NCI-H2081 (cell line): Measurements from ENCODE around the gene CNNM2.
"Not testable (repeated sequence)": the region's sequence is repeated elsewhere in the genome, so short reads cannot be mapped to it uniquely, and the experiment has no call there.

Source experiments
- DNase-seq, 2 experiments: peaks; one replicate each; lab custom pipeline; 2025; lab: John Stamatoyannopoulos, UW

CNNM2 gene

DNA sequence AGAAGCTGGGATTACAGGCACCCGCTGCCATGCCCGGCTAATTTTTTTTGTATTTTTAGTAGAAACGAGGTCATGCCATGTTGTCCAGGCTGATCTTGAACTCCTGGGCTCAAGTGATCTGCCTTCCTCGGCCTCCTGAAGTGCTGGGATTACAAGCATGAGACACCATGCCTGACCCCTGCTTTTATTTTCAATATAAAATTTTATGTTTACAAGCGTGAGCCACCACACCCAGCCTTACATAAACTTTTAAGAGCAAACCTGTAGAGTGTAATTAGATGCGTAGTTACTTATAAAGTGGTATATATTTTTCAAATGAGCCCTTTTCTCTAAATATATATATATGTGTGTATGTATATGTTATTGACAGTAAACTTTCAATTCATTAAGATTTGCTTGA is 8.7 kb downstream of the CNNM2 start:
- no peak for DNase-seq

DNA sequence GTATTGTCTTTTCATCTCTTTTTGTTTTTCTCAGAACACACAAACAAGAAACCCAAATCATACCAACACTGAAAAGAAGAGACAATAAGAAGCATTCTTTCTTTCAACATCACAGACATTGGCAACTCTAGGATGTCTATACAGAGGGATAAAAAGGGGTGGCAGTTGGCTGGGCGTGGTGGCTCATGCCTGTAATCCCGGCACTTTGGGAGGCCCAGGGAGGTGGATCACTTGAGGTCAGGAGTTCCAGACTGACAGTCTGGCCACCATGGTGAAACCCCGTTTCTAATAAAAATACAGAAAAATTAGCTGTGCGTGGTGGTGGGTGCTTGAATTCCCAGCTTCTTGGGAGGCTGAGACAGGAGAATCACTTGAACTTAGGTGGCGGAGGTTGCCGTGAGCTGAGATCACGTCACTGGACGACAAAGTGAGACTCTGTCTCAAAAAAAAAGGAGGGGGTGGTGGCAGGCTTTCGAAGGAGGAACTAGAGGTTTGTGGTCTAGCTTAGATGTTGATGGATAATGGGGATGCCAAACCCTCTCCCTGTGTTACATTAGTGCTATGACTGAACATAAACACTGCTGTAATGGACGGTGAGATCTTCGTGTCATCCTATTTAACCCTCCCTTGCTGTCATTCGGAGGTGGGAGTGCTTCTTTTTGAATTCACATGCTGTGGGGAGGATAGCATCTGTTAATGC is 9.4 kb downstream of the CNNM2 start:
- DNase-seq = no peak

DNA sequence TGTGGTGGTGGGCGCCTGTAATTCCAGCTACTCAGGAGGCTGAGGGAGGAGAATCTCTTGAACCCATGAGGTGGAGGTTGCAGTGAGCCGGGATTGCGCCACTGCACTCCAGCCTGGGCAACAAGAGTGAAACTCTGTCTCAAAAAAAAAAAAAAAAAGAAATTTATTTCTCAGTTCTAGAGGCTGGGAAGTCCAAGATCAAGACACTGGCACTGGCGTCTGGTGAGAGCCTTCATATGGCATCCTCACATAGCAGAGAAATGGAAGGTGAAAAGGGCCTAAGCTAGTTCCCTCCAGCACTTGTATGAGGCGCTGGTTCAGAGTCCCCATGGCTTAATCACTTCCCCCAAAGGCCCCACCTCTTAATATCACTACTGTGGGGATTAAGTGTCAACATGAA is 10.3 kb downstream of the CNNM2 start:
- not testable (repeated sequence) for DNase-seq

DNA sequence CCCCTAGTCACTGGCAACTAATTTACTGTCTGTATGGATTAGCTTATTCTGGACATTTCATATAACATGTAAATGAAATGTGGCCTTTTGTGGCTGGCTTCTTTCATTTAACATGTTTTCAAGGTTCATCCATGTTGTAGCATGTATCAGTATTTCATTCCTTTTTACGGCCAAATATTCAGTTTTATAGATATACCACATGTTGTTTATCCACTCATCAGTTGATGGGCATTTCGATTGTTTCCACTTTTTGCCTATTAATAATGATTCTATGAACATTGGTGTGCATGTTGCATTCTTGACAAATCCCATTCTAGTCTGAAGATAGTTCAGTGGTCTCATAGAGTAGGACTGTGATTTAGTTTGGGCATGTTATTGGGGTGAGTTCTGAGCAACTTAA is 12.6 kb downstream of the CNNM2 start:
- no peak for DNase-seq

DNA sequence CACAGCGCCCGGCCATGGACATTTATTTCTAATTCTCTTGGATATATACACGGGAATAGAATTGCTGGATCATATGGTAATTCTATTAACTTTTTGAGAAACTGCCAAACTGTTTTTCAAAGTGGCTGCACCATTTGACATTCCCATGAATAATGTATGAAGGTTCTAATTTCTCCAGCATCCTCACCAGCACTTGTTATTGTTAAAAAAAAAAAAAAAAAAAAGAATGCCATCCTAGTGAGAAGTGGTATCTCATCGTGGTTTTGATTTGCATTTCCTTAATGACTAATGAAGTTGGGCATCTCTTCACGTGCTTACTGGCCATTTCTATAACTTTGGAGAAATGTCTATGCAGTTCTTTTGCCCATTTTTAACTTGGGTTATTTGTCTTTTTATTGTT is 13.5 kb downstream of the CNNM2 start:
- DNase-seq = no peak

DNA sequence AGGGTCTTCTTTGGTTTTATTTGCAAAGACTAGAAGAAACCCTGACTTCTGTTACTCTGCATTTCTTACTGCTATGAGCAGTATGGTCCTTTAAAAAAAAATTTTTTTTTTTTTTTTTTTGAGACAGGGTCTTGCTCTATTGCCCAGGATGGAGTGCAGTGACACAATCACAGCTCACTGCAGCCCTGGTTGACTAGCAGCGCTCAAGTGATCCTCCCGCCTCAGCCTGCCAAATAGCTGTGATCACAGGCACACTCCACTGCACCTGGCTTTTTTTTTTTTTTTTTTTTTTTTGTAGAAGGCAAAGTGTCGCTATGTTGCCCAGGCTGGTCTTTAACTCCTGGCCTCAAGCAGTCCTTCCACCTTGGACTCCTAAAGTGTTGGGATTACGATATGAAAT is 17.4 kb downstream of the CNNM2 start:
- no peak for DNase-seq

DNA sequence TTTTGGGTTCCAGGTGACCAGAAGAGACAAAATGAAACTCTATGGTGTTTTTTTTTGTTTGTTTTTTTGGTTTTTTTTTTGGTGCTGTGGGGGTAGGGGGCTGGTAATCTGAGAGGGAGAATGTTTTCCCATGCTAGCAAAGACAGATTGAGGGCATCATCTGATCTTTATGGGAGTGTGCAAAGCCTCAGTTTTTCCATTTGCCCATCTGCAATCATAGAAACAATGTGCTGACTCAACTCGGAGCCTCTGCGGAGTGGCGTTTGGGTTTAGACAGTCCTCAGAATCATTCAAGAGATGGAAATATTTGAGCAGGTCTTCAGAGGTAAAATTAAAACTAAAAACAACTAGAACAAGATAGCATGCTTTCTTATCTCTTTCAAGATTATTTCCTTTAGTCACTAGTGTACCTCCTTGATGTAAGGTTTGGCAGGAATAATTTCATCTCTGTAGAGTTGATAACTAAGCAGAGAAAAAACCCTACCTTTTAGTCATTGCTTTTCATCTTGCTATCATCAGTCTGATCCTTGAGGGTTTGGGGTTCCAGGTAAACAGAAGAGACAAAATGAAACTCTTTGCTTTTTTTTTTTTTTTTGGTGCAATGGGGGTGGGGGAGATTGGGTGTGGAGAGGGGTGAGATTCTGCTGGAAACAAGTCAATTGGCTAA is 18.0 kb downstream of the CNNM2 start:
- no peak for DNase-seq

DNA sequence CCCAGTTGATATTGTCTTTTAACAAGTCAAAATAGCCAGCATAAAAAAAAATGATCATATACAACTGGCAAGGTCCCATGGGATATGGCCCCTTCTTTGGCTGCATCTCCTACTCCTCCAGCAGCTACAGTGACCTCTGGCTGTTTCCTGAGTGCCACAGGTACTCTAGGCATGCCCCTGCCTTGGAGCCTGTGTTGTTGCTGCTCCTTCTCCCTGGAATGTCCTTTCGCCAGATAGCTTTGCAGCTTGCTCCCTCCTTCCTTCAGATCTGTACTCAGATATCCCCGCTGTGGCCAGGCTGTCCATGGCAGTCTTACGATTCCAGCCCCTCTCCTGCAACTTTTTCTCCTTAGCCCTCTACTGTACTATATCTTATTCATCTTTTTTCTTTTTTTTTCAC is 23.3 kb downstream of the CNNM2 start:
- DNase-seq = no peak

DNA sequence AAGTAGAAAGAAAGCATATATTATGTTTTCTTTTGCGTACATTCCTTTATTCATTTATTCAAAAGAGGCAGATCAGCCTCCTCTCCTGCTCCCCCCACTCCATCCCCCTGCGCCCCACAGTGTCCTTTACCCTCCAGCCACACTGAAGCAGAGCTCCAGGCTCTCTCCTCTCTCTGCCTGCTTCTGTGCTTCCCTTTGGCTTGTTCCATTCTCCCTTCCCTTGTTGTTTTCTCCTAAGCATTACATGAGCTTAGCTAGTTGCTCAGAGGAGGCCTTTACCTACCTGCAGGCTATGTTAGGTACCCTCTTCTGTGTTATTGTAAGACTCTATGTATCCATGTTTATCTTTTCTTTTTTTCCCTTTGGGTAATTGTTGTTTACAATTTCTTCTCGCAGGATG is 27.4 kb downstream of the CNNM2 start:
- no peak for DNase-seq

DNA sequence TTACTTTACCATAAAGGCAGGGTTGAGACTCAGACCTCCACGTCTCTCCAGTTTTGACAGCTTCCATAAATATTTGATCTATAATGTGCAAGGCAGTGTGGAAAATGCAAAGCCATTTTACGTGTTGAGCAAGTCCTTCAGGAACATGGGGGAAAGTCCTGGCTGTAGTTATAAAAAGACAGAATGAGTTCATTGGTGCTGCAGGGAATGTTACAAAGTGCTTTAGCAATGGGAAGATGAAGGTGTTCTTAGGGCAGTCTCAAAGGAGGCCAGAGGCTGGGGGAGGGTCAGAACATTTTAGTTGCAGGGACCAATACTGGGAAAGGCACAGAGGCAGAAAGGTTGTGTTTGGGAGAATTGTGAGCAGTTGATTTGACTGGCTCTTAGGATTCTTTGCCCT is 27.9 kb downstream of the CNNM2 start:
- DNase-seq = no peak

DNA sequence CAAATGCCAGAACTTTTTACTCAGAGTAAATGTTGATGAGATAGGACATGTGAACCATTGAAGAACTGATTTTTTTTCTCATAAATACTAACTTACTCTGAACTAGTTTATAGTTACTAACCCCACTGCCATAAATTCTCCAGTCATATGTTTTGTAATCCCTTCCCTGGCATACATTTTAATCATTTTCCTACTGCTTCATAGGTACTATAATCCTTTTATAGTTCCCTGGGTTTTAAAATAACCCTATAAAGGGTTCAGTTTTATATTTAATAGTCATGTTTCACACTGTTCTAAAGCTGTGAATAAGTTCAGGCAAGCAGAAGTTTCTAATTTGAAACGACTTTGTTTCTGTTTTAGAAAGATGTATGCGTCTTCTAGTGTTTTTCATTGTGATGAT is 28.9 kb downstream of the CNNM2 start:
- DNase-seq = no peak

DNA sequence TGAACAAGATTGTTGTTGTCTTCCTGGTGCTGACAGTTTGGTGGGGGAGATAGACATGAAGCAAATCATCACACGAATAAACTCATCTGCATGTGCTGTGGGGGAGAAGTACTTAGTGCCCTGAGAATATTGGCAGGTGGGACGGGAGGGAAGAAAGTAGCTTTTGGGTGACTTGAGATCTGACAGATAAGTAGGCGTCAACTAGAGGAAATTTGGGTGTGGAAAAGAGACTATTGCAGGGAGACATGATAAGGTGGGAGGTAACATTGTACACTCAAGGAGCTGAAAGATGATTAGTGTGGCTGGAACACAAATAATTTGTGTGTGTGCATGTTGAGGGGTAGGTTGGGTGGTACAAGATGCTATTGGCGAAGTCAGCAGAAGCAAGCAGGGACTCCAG is 30.1 kb downstream of the CNNM2 start:
- no peak for DNase-seq

DNA sequence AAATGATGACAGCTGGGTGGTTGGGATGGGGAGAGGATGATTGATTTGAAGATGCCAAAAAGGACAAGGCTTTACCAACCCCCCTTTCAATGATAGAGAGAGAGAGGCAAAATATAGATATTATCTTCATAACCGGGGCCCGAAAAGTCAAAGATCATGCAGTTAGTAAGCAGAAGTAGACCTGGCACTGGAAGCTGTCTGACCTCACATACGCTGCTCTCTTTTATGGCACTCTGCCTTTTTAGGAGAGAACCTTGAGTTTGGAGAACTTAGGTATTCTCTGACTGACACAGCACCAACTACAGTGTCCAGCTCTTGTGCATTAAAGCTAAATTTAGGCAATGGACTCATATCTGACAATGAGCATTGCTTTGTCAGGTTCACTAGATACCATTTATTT is 30.7 kb downstream of the CNNM2 start:
- no peak for DNase-seq

DNA sequence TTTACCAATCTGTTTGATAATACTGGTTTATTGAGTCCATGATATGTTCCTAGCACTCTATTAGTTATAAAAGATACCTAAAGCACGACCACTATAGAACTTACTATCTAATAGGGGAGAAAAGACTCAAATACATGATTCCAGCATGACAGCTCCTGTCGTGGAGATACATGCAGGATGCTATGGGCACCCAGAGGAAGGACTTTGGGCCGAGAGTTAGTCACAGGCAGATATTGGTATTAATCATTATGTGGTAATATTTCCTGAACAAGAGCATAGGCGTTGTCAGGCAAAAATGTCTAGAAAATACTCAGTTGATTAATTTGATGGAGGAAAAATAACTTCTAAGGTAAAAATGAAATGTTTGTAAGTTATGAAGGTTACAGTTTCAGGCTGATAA is 31.8 kb downstream of the CNNM2 start:
- DNase-seq = no peak

DNA sequence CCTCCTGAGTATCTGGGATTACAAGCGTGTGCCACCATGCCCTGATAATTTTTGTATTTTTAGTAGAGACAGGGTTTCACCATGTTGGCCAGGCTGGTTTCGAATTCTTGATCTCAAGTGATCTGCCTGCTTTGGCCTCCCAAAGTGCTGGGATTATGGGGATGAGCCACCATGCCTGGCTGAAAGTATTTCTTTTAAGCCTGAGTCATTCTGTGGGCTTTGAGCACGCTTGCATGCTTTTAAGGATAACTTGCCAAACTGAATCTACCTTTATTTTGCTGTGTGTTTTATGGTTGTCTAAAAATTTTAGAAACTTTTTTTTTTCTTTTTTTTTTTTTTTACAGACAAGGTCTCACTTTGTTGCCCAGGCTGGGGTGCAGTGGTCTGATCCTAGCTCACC is 33.2 kb downstream of the CNNM2 start:
- DNase-seq = no peak

DNA sequence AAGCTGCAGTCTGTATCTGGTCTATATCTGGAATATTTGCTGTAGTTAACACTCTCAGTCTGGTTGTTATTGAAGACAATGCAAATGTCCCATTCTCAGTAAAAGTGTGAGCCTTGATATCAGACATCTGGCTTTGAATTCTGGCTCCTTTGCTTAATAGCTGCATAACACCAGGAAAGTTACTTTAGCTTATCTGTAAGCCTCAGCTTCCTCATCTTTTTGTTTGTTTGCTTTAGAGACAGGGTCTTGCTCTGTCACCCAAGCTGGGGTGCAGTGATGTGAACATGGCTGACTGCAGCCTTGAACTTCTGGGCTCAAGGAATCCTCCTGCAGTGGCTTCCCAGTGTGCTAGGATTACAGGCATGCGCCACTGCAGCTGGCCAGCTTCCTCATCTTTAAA is 41.3 kb downstream of the CNNM2 start:
- no peak for DNase-seq

DNA sequence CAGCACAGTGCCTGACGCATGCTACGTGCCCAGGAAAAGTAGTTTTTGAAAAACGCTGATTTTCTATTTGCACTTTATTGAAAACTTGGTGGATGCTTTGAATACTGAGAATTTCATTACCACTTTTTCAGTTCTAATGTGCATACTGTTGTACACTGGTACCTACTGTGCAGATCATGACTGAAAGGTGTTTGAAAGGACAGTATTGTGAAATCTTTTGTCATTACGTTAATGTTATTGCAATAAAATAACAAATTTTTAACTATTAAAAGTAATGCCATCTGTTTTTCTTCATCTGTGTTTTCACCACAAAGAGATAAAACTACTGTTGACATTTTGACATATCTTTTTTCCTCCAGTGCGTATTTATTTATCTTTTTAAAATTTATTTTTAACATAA is 42.1 kb downstream of the CNNM2 start:
- no peak for DNase-seq

DNA sequence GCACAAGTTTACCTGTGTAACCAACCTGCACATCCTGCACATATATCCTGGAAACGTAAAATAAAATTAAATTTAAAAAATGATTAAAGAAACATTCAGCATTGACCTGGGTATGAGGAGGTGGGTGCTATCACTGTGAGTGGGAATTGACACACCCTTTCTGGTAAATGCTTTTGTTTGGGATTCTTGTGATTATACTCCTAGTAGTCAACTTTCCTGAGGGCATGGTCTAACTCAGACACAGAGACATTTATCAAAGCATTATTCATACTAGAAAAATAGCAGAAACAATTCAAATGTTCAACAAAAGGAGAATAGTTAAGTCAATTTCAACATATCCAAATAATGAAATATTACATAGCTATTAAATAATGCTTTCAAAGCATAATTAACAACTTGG is 44.2 kb downstream of the CNNM2 start:
- DNase-seq = no peak

DNA sequence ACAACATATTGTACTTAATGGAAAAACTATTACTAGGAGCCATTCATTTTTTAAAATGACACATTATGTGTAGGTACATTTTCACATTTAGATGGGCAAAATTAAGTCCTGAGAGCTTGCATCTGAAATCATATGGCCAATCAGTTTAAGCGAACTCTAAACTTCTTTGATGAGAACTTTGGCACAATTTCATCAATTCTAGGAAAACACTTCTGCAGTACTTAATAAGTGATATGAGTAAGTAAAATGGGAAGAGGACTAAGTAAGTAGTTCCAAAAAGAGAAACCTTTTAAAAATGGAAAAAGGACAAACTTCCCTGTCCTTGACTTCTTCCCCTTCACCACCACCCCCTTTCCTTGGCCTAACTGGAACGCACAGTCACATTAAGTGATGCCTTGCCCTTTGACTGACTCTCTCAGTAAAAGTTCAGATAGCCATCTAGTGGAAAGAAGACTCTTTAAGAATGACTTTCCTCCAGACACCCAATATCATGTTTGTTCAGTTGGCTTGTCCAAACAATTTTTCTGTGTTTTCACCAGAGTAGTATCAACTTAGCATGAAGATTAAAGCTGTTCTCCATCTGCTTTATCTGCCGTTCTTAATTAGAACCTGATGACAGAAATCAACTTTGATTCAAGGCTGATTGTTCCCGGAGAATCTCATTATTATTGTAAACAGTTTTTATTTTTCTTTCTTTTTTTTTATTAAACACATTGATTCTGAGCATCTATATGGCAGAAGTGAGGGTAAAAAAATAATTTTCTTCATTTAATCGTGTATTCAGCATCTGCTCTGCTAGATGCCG is 45.1 kb downstream of the CNNM2 start:
- DNase-seq = no peak

DNA sequence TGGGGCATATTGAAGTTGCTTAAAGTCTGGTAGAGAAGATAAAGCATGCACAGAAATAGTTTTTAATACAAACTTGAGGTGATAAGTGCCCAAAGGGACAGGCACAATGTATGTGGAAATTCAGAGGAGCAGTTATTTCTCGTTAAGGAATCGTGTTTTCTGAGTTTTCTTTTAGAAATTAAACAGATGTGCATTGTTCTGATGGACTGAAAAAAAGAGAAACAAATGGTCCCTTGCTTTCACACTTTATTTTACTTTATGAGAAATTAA is 45.6 kb downstream of the CNNM2 start:
- DNase-seq = no peak

DNA sequence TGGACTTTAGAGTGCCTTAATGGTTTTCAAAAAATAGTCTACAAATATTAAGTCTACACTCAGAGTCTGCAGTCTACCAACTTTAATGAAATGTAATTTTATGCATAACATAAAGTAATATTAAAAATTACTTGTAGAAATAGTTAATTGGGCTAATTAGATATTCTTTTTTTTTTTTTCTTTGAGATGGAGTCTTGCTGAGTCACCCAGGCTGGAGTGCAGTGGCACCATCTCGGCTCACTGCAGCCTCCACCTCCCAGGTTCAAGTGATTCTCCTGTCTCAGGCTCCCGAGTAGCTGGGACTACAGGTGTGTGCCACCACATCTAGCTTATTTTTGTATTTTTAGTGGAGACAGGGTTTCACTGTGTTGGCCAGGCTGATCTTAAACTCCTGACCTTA is 46.0 kb downstream of the CNNM2 start:
- DNase-seq = not testable (repeated sequence)

DNA sequence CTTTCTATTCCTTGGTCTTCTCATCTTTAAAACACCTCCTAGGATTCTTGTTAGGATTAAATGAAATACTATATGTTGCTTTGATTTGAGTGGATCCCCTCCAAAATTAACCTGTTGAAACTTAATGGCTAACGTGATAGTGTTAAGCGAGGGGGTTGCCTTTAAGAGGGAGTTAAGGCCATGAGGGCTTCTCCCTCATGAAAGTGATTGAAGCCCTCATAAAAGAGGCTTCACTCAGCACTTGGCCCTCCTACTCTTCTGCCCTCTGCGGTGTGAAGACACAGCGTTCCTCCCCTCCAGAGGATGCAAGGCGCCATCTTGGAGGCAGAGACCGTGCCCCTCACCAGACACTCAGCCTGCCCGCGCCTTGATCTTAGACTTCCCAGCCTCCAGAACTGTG is 46.6 kb downstream of the CNNM2 start:
- DNase-seq = no peak

DNA sequence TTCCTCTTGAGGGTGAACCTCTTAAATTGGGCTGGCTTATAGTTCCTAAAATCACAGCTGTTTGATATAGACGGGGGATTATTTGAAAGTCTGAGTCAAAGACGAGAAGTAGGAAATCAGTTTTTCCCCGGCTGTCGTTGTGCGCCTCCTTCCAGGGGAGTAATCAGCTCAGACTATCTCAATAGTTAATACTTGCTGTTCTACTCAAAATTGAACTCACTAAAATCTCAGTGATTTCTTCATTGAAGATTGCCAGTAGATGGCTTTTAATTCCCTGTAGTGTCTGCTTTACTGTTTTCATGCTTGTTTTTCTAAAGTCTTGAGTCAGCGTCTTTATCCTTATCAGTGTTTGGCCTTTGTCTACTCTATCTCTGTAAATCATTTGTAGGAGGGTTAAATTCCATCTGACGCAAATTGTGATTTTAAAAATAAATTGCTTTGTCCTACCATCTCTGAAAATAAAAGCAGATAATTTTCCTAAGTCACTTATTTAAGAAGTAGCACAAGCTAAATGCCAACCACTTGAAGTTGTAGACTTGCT is 47.3 kb downstream of the CNNM2 start:
- no peak for DNase-seq
